Amniotic stem cell (primary cell): ENCODE results near the gene TCEANC2.
A peak's percentile ranks its signal among the peaks of the same experiment; 100 is the strongest.

Experiments used
- DNase-seq: peaks from one replicate; lab custom pipeline; 2025; lab: John Stamatoyannopoulos, UW

Gene TCEANC2

DNA sequence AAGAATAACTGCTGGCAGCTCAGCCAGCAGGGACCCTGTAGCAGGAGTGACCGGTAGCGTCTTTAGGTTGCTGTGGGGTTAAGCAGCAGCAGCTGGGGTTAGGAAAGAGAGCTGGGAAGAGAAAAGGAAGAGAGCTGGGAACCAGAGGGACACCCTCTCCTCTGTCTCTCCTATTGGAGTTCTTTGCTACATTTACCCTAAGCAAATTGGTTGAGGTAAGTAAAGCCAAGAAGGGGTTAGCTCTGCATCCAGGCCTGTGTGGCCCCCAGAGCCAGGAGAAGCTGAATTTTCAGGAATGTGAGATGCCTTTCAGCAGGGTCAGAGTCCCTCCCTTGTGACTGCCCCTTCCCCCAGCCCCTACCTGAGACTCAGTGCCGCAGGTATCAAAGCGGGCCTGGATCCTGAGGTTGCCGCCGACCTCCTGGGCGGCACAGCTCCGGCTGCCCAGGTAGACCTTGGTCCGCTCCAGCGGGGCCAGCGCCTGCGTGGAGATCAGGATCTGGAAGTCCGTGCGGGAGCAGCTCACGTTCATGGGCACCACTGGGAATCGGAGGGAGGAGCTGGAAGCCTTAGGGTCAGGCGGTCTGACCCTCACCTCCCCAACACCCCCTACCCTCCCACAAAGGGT, 83.0 kb downstream of the TCEANC2 start:
- no peak for DNase-seq

DNA sequence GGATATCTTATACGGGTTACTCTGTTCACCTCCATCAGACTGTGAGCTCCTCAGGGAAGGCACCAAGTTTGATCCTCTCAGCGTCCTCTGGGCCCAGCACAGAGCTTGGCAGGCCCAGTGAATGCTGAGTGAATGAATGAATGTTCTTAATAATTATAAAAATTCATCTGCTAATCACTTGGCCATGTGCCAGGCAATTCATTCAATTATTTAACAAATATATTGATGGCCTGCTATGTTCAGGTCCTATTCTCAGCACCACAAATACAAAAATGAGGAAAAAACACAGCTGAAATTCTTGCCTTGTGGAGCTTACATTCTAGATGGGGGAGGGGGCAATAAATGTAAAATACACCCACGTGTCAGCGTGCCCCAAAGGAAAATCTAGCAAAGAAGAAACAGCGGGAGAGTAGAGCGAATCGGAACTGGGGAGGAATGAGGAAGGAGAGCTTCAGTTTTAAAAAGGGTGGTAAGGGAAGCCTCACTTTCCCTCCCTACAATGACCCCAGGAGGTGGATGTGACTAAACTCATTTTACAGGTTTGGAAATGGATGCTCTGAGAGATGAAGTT, 83.6 kb downstream of the TCEANC2 start:
- DNase-seq = no peak

DNA sequence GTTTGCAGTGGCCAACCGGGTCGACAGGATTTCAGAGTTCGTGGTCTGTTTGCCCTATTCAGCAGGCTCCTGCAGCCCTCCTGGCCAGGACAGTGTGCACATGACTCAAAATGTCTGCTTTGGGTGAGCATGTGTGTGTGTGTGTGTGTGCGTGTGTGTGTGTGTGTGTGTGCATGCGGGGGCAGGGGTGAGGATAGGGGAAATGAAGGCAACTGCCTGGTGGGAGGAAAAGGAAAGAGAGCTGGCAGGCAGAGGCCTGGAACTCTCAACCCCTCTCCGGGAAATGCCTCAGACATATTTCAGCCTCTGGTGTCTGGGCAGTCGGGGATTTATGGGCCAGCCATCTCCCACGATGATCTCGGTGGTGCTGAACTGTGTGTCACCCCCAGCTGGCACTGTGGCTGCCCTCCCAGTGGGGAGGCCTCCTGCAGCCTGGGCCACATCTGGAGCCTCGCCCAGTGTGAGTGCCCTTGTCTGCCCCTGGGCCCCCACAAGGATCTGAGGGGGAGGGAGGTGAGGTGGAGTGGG, 84.2 kb downstream of the TCEANC2 start:
- DNase-seq = no peak

DNA sequence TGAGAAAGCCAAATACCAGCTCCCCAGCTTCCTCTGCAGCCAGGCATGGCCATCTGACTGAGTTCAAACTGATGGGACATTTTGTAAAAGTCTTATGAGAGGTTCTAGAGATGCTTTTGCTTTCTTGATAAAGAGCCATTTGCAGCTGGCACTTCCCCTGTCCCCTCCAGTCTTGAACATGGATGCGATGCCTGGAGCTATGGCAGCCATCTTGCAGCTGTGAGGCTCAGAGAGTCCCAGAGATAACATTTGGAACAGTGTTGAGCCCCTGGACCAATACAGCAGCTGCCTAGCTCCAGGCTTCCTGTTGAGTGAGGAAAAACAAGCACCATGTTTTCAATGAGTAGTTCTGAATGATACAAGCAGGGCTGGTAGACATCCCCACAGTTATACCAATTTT, 85.6 kb downstream of the TCEANC2 start:
- DNase-seq = no peak

DNA sequence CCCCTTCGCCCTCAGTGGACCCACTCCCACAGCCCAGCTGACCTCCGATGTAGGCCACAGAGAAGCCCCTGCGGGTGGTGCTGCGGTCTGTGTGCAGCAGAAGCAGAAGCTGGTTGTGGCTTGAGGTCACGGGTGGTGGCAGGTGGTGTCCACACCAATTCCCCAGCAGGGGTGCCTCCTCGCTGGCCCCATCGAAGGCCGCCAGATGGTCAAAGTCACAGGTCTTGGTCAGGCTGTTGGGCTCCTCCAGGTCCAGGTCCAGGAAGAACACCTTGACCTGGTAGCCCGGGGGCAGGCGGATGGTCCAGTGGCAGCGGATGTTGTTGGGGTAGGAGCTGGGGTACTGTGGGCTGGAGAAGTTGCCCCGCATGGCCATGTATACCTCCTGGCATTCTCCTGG, 86.3 kb downstream of the TCEANC2 start:
- no peak for DNase-seq

DNA sequence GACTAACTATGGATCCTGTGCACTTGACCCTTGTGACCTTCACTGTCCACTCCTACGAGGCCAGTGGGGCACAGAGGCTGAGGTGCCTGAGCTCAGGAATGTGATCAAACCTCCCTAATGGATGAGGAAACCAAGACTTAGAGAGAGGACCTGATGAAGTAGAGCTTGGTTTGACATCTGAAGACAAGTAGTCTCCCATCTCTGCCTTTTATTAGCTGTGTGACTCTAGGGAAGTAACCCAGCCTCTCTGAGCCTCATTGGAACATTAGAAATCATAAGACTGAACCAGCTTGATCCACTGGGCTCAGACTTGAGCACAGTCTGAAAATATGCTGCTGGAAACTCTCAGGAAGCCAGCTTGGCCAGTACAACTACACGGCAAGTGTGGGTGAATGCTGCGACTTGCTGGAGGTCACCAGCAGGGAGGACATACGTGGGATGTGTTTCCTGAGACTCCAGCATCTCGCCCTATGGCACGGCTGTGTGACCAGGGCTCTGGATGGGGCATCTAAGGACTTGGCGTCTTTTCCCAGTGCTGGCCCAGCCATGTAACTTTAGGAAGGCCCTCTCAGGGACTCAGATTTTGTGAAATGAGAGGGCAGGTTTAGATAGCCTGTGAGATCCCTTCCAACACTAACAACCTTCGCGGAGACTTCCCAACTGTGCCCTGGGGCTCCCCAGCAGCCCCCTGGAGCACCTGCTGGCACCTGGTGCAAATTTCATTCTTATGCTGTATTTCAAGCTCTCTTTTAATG, 88.9 kb downstream of the TCEANC2 start:
- no peak for DNase-seq

DNA sequence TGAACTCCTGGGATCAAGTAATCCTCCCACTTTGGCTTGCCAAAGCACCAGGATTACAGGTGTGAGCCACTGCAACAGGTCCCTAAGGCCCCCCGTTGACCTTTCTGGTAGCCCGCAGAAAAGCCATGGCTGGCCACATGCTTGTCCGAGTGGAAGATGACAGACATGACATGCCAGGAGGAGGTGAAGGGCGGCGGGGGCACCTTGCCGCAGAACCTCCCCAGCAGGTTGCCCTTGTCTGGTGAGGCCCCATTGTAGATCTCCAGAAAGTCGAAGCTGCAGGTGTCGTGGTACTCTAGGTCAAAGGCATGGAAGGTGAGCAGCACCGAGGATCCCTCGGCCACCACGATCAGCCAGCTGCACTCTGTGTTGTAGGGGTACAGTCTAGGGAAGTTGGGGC, 91.0 kb downstream of the TCEANC2 start:
- no peak for DNase-seq

DNA sequence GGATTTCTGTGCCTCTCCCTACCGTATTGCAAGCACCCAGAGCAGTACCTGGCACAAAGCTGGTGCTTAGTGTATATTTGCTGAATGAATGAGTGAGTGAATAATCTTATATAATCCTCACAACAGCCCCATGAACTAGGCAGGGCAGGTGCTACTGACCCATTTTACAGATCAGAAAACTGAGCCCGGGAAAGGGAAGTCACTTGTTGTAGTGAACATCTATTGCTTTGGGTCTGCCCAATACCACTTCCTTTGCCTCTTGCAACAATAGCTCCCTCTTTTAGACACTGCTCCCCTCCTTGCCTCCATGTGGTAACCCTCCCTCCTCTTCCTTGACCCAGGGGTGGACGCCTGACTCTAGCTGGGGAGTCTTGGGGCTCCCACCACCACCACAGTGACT, 96.3 kb downstream of the TCEANC2 start:
- DNase-seq = no peak

DNA sequence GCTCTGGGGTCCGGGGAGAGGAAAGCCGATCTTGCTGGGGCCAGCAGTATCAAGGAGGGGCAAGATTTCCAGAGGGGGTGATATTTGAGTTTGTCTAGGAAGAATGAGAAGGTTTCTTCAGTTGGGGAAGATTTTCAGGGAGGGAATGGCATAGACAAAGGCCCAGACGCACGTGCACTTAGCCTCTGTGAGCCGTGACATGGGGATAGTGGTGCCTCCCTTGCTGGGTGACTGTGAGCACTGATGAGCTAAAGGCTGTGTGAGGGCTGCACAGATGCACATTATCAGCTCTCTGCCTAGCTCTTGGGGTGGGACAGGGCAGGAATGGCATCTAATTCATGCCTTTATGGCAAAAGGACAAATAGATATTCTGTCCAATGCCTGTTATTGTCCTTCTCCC, 97.6 kb downstream of the TCEANC2 start:
- no peak for DNase-seq

DNA sequence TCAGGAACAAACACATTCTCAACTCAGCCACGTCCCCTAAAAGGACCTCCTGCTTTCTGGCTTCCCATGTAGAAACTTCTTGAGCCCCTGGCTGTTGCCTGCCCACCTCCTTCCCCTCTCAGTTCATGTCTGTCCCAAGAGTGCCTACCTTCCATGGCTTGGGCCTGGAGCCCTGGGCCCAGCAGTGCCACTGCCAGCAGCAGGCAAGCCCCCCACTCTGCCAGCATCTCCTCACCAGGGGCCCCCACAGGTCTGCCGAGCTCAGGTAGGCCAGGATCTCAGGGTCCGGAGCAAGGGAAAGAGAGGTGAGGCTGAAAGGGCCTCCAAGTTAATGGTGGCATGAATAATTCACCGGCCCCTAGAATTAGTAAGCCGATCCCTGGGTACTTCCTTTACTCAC, 99.3 kb downstream of the TCEANC2 start, which contains the start of gene CDCP2:
Gene CDCP2 (minus strand): TSS at position 305 of the 400 bp plus-strand sequence. CDS start 78 bp downstream, at position 227.
- no peak for DNase-seq

DNA sequence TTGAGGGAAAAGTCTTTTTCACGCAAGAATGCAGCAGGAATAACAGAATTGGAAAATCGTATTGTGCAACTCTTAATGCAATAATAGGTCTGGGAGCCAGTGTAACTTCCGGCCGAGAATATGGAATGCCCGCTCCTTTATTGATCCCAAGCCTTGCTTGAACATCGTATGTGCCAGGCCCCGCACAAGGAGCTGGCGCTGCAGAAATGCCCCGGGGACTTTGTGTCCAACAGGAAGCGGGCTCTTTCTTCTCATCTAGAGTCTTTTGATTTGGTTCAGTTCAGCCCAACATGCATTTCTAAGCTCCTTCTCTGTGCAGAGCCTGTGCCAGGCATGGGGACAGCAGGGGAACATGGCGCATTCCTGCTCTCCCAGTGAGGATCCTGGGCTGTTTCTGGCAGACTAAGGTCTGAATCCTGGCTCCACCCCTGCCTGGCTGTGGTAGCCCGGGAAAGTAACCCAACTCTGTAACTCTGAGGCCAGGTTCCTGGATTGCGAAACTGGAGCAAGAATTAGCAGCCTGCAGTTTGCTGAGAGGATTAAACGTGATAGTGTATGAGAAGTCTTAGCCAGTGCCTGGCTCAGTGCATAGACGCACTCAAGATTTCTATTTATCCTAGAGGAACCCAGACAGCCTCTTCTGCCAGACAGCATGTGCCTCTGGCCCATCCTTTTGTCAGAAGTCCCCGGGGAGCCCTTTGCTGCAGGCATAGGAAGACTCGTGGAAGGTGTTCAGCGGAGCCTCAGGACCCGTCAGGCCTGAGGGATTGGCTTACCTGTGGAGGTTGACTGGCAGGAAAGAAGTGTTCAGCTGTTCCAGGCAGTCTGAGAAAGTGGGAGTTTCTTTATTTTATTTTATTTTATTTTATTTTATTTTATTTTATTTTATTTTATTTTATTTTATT, 100.4 kb downstream of the TCEANC2 start:
- DNase-seq = peak; percentile 27
